Neural progenitor cell (in vitro differentiated cells): ENCODE data around the gene NCOA6. TPM values are rescaled to one million over a fixed set of nuclear protein-coding genes. Genes with fewer than 3 reads are reported as not detected.

Source experiments
- DNase-seq: peaks from one replicate; pipeline ENCODE4 v3.0.0-alpha.2; 2016; ENCODE audit warnings: low spot score
- H2AFZ ChIP-seq: fragments of 200-600 bp; sonication (generic); replicated peaks from 2 replicates; pipeline ENCODE4 v1.6.1; 2016; ENCODE audit warnings: antibody characterized with exemption
- H3F3A ChIP-seq: fragments of 200-600 bp; sonication (generic); 2 replicates; pipeline ENCODE4 v1.6.1; 2016; ENCODE audit warnings: antibody characterized with exemption, low read depth
- H3K27ac ChIP-seq: fragments of 200-600 bp; sonication (generic); 2 replicates; pipeline ENCODE4 v1.5.1; 2016; ENCODE audit warnings: mild to moderate bottlenecking
- H3K27me3 ChIP-seq: fragments of 200-600 bp; sonication (generic); 2 replicates; pipeline ENCODE4 v1.6.1; 2016; ENCODE audit warnings: mild to moderate bottlenecking, moderate library complexity
- H3K36me3 ChIP-seq: fragments of 200-600 bp; sonication (generic); 2 replicates; pipeline ENCODE4 v1.5.1; 2016
- H3K4me1 ChIP-seq: fragments of 200-600 bp; sonication (generic); 2 replicates; pipeline ENCODE4 v1.6.1; 2016; ENCODE audit warnings: mixed run types
- H3K4me2 ChIP-seq: fragments of 200-600 bp; sonication (generic); 2 replicates; pipeline ENCODE4 v1.6.1; 2016
- H3K4me3 ChIP-seq: fragments of 200-600 bp; sonication (generic); 2 replicates; pipeline ENCODE4 v1.5.1; 2016
- H3K79me2 ChIP-seq: fragments of 200-600 bp; sonication (generic); 2 replicates; pipeline ENCODE4 v1.6.1; 2016; ENCODE audit warnings: low read depth
- H3K9ac ChIP-seq: fragments of 200-600 bp; sonication (generic); 2 replicates; pipeline ENCODE4 v1.6.1; 2016
- H3K9me3 ChIP-seq: fragments of 200-600 bp; sonication (generic); 2 replicates; pipeline ENCODE4 v1.5.1; 2016; ENCODE audit warnings: low read depth
- H4K20me1 ChIP-seq: fragments of 200-600 bp; sonication (generic); 2 replicates; pipeline ENCODE4 v1.6.1; 2016; ENCODE audit warnings: low read depth
- H3K27ac Mint-ChIP-seq: 3 replicates; pipeline ENCODE4 v1.8.0; 2021; ENCODE audit warnings: mixed read lengths
- H3K27me3 Mint-ChIP-seq: 2 replicates; pipeline ENCODE4 v1.8.0; 2022; ENCODE audit warnings: low read depth, mild to moderate bottlenecking, inconsistent platforms, moderate library complexity, mixed read lengths; ENCODE audit not compliant: insufficient read depth
- H3K36me3 Mint-ChIP-seq: 3 replicates; pipeline ENCODE4 v1.8.0; 2021; ENCODE audit warnings: mixed read lengths
- H3K4me1 Mint-ChIP-seq: 3 replicates; pipeline ENCODE4 v1.8.0; 2021; ENCODE audit warnings: mixed read lengths
- H3K4me3 Mint-ChIP-seq: 3 replicates; pipeline ENCODE4 v1.8.0; 2021; ENCODE audit warnings: mild to moderate bottlenecking, moderate library complexity, mixed read lengths
- H3K9me3 Mint-ChIP-seq: 3 replicates; pipeline ENCODE4 v1.8.0; 2020; ENCODE audit warnings: mixed read lengths
- CTCF ChIP-seq: fragments of 200-600 bp; sonication (generic); IDR thresholded peaks from 2 replicates; pipeline ENCODE4 v1.5.1; 2017; ENCODE audit warnings: antibody characterized with exemption, mild to moderate bottlenecking
- EZH2 ChIP-seq: fragments of 200-600 bp; sonication (generic); IDR thresholded peaks from 2 replicates; pipeline ENCODE4 v1.6.1; 2017; ENCODE audit warnings: antibody characterized with exemption, mild to moderate bottlenecking, moderate library complexity
- EZH2phosphoT487 ChIP-seq: fragments of 200-600 bp; sonication (generic); IDR thresholded peaks from 2 replicates; pipeline ENCODE4 v1.6.1; 2017; ENCODE audit warnings: antibody characterized with exemption
- total RNA-seq: library from RNA; depleted of rRNA; stranded (reverse); fragments of >200 nt; gene quantifications from 2 replicates; pipeline ENCODE4 v1.2.3, GENCODE V29; 2015; ENCODE audit warnings: low replicate concordance

Gene NCOA6
- total RNA-seq, 1 donor from 2014 or later: 14.3 TPM

DNA sequence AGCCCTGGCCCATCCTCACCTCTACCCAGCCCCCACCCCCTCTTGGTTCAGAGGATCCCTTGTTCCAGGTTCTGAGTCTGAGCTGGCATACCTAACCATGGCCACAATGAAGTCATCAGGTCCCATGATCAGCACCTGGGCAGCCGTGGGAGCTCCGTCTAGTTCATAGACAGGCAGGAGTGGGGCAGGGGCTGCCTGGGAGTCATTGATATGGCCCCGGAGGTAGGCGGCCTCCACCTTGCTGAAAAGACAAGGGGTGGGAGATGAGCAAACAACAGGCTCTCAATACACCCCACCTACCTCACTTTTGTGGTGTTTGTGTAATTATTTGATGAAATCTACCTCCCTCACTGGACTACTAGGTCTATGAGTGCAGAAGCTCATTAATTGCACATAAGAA lies 26.8 kb upstream of the NCOA6 start:
- no peak for TF ChIP-seq EZH2
- Mint-ChIP-seq H3K27ac (no peak overlapping the region), H3K9me3 (no peaks in the 10 kb centered on the region), H3K36me3 (peaks cover 22% of the 10 kb centered on the region), H3K4me3 (no peak overlapping the region), H3K27me3 (no peaks in the 10 kb centered on the region), H3K4me1 (no peaks in the 10 kb centered on the region)
- H3K9ac ChIP-seq: no peak overlapping the region
- H3K27ac ChIP-seq: no peak overlapping the region
- no peaks in the 10 kb centered on the region for H3K9me3 ChIP-seq
- no peaks in the 10 kb centered on the region for H3K79me2 ChIP-seq
- H3K36me3 ChIP-seq: no peaks in the 10 kb centered on the region
- H3K4me2 ChIP-seq: no peak overlapping the region
- no peaks in the 10 kb centered on the region for H4K20me1 ChIP-seq
- DNase-seq: no peak
- no peak overlapping the region for H2AFZ ChIP-seq
- H3F3A ChIP-seq: no peaks in the 10 kb centered on the region
- H3K27me3 ChIP-seq: no peaks in the 10 kb centered on the region
- no peaks in the 10 kb centered on the region for H3K4me1 ChIP-seq
- H3K4me3 ChIP-seq: no peak overlapping the region

DNA sequence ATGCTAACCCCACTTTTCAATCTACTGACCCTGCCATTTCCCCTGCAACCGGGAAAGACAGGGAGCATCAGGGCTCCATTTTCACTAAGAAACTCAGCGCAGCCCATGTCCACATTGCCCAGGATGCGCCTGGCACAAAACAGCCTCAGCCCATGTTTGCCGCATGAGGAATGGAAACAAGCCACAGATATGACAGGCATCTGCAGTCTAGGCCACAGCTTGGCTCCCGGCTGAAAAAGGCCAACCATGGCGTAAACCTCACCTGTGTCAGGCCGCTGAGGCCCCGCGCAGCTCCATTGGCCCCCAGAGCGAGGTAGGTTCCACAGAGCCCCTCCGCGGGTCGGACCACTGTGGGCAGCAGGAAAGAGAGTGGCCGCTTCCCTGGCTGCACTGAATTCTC lies 25.5 kb upstream of the NCOA6 start:
- H3K36me3 ChIP-seq: no peaks in the 10 kb centered on the region
- no peaks in the 10 kb centered on the region for H3K27me3 Mint-ChIP-seq

DNA sequence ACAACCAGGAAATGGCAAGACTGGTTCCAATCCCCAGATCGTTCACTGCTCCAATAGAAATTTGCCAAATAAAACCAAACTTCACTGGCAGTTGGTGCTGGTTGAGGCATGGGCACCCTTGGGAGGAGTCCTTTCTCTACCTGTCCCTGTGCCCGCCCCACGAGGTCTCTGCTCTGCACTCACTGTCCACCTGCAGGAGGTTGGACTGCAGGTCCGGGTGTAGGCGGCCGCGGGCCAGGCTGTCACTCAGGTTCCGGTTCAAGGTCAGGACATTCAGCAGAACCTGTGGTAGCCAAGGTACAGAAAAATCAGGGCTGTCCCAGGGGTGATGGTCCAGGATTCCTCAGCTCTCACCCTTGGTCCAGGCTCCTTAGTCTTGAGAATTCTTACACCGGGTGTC lies 24.3 kb upstream of the NCOA6 start:
- no peak overlapping the region for H3K4me3 ChIP-seq
- H3F3A ChIP-seq: no peaks in the 10 kb centered on the region
- Mint-ChIP-seq H3K4me3 (no peak overlapping the region), H3K27me3 (no peaks in the 10 kb centered on the region), H3K36me3 (peaks cover 15% of the 10 kb centered on the region), H3K4me1 (no peaks in the 10 kb centered on the region), H3K9me3 (no peaks in the 10 kb centered on the region), H3K27ac (no peak overlapping the region)
- TF ChIP-seq EZH2: no peak
- no peak for TF ChIP-seq CTCF
- no peak for TF ChIP-seq EZH2phosphoT487
- no peaks in the 10 kb centered on the region for H3K27me3 ChIP-seq
- no peak overlapping the region for H2AFZ ChIP-seq
- no peaks in the 10 kb centered on the region for H3K9me3 ChIP-seq
- no peak overlapping the region for H3K27ac ChIP-seq
- no peaks in the 10 kb centered on the region for H3K79me2 ChIP-seq
- no peaks in the 10 kb centered on the region for H3K4me1 ChIP-seq
- DNase-seq: no peak
- H3K36me3 ChIP-seq: no peaks in the 10 kb centered on the region
- no peak overlapping the region for H3K4me2 ChIP-seq
- H4K20me1 ChIP-seq: no peaks in the 10 kb centered on the region
- no peak overlapping the region for H3K9ac ChIP-seq

More for the DNA sequence above, 25.5 kb upstream of the NCOA6 start:
- Mint-ChIP-seq H3K4me1 (no peaks in the 10 kb centered on the region), H3K9me3 (no peaks in the 10 kb centered on the region), H3K27ac (no peak overlapping the region), H3K4me3 (no peak overlapping the region), H3K36me3 (peaks cover 19% of the 10 kb centered on the region)
- H3K9ac ChIP-seq: no peak overlapping the region
- no peak overlapping the region for H2AFZ ChIP-seq
- no peak overlapping the region for H3K27ac ChIP-seq
- H3K4me2 ChIP-seq: no peak overlapping the region
- no peak overlapping the region for H3K4me3 ChIP-seq
- H3K79me2 ChIP-seq: no peaks in the 10 kb centered on the region
- no peaks in the 10 kb centered on the region for H3F3A ChIP-seq
- no peaks in the 10 kb centered on the region for H4K20me1 ChIP-seq
- H3K9me3 ChIP-seq: no peaks in the 10 kb centered on the region
- H3K4me1 ChIP-seq: no peaks in the 10 kb centered on the region
- no peaks in the 10 kb centered on the region for H3K27me3 ChIP-seq
- TF ChIP-seq CTCF (no peak), EZH2 (no peak), EZH2phosphoT487 (no peak)
- DNase-seq: no peak

- Mint-ChIP-seq H3K27ac (no peak overlapping the region), H3K4me1 (no peaks in the 10 kb centered on the region), H3K36me3 (peaks cover 15% of the 10 kb centered on the region), H3K9me3 (no peaks in the 10 kb centered on the region), H3K27me3 (no peaks in the 10 kb centered on the region), H3K4me3 (no peak overlapping the region)
- DNase-seq: no peak
- Histone ChIP-seq H3K36me3 (no peaks in the 10 kb centered on the region), H3K4me1 (no peaks in the 10 kb centered on the region), H3F3A (no peaks in the 10 kb centered on the region), H3K9me3 (no peaks in the 10 kb centered on the region), H2AFZ (no peak overlapping the region), H3K27me3 (no peaks in the 10 kb centered on the region), H3K4me3 (no peak overlapping the region), H3K4me2 (no peak overlapping the region), H3K9ac (no peak overlapping the region), H3K79me2 (no peaks in the 10 kb centered on the region), H3K27ac (no peak overlapping the region), H4K20me1 (no peaks in the 10 kb centered on the region)
- TF ChIP-seq EZH2 (no peak), EZH2phosphoT487 (no peak), CTCF (no peak)
These were observed 23.1 kb upstream of the NCOA6 start for GRCh38 chr20:34848597-34848996.
